ENCODE results near the gene MT1M.

The MT1M gene

GRCh38 chr16:56679078-56679730 is 46.7 kb downstream of the MT1M start:
- DNase-seq = no peak

DNA sequence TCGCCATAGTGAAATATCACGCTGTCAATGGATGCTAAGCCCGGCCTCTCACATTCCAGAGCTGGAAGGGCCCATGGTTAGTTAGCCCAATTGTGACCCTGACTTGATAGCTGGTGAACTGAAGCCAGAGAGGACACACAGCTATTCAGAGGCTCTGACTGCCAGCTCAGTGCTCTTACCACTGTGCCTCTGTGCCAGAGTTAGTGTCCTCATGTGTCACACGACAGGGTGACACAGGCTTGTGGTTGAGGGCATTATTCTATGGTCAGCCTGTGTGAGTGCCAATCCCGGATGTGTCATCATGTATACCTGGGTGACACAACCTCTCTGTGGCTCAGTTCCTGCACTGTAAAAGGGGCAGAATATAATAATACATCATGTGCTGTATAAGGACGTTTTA is 47.4 kb downstream of the MT1M start:
- no peak for DNase-seq

DNA sequence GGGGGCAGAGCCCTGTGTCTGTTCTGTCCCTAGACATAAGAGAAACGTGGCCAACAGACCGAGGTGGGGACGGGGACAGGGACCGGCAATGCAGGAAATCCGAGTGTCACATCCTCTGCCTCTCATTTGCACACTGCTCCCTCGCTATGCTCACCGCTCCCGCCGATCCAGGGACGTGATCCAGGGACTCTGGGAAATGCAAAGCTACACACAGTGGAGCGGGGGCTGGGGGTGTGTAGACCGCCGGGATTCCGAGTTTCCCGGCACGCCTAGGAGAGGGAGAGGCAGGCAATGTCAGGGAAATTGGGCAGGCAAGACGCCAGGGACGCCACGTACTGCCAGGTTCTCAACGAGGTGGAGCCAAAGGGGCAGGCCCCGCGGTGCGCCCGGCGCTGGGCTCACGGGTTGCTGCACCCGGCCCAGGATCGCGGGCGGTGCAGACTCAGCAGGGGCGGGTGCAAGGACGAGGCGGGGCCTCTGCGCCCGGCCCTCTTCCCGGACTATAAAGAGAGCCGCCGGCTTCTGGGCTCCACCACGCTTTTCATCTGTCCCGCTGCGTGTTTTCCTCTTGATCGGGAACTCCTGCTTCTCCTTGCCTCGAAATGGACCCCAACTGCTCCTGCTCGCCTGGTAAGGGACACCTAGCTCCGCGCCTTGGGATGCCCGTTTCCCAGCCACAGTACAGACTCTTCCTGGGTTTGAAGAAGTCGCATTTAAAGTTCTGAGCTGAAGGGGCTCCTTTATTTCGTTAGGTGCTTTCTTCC is 49.7 kb downstream of the MT1M start, which contains the start of gene MT1X:
MT1X (plus strand) TSS at position 532 of the 764 bp plus-strand sequence; CDS start at position 603, 71 bp downstream.
- peak; percentile 93 for DNase-seq

- no peak for DNase-seq
Observed at GRCh38 chr16:56682703-56683397, 50.4 kb downstream of the MT1M start.

All from islet precursor cell (in vitro differentiated cells).